GM18909 (cell line): ENCODE results near the gene IDI2.
"Not testable (repeated sequence)": the region's sequence is repeated elsewhere in the genome, so short reads cannot be mapped to it uniquely, and the experiment has no call there.

ENCODE experiments used
- ATAC-seq: cut with Tn5 transposase; IDR thresholded peaks from one replicate; pipeline ENCODE4 v1.9.1; 2021; ENCODE audit warnings: mild to moderate bottlenecking; ENCODE audit not compliant: unreplicated experiment, poor library complexity

IDI2 gene

DNA sequence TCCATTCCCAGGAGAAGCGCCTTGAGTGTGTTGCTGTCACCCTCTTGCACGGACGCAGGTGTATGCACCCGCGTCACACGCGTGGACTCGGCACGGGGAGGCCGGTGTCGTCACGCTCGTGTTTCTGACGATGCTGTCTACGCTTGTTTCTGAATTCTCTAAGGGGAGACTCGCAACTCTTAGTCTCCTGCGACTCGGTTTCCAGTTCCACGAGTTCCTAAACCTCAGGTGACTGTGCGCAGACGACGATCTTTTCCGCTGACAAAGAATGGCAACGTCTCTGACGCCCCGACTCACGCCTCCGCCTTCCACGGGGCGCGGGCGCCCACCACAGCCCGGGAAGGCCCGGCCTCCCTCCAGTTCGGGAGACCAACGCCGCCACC, 22.7 kb upstream of the IDI2 start:
- ATAC-seq, result no peak

DNA sequence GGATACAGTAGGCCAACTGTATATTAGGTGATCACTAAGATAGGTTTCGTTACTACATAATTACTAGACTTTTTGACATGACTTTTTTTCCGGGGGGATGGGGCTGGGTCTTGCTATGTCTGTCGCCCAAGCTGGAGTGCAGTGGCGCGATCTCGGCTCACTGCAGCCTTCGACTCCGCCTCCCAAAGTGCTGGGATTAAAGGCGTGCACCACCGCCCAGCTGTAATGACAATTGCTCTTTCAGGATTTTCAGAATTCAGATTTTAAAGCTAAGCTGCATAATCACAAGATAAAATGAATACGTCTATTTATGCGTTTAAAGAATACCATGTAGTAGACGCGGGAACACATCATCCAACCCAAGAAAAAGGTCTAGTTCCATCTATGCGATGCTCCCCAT, 22.3 kb upstream of the IDI2 start:
- no peak for ATAC-seq

DNA sequence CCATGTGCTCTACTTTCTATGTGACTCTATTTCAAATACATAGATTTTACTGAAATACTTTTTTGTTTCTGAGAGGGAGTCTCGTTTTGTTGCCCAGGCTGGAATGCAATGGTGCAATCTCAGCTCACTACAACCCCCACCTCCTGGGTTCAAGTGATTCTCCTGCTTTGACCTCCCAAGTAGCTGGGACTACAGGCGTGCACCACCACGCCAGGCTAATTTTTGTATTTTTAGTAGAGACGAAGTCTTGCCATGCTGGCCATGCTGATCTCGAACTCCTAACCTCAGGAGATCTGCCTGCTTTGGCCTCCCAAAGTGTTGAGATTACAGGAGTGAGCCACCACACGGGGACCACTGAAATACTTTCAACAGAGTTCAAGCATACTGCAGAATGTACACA, 19.8 kb upstream of the IDI2 start:
- ATAC-seq, result no peak

DNA sequence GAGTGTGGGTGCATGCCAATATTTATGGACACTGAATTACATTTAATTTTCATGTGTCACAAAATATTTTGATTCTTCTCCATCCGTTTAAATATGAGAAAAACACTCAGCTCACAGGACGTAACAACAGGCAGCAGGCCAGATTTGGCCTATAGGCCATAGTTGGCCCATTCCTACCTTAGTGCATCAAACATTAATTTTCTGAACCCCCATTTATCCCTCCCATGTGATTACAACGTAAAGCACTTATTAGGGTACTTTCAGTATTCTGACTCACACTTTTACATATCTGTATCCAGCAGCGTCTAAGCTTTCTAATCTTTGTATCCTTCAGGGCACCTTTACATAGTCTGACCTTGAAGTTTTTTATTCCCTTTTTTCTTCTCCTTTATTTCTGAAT, 19.3 kb upstream of the IDI2 start:
- no peak for ATAC-seq

DNA sequence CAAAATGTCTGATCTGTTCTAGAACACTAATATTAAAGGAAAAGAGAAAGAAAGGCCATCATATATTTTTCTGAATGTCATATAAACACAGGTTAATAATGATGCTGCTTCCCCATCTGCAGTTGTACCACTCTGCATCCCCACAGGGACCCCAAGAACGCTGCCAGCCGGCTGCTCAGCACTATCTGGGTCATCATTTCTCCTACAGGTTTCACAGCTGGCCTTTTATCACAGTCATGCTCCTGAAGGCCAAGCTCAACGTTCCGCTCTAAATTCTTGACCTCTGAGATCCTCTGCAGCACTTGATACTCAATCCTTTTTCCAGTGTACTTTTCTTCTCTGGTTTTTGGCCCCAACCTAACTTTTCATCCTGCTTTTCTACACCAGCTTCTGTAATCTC, 18.5 kb upstream of the IDI2 start:
- no peak for ATAC-seq

DNA sequence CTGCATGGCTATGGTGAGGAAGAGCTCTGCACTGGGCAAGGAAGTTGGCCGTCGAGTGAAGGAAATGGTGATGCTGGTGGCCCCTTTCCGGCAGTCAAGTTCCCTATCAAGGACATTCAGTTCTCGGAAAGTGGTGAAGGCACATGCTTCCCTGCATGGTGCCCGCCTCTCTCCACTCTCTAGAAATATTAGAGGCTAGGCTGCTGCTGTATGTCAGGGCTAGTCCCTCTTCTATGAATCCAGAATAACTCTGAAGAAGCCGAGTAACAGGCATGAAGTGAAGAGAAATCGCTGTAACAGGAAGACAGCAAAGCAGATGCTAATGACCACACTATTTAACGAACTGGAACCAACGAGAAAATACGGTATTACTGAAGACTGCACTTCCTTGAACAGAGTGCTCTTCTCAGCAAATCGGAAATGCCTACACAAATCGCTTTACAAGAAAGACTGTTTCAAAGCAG, 17.9 kb upstream of the IDI2 start:
- ATAC-seq, result peak; percentile 63

DNA sequence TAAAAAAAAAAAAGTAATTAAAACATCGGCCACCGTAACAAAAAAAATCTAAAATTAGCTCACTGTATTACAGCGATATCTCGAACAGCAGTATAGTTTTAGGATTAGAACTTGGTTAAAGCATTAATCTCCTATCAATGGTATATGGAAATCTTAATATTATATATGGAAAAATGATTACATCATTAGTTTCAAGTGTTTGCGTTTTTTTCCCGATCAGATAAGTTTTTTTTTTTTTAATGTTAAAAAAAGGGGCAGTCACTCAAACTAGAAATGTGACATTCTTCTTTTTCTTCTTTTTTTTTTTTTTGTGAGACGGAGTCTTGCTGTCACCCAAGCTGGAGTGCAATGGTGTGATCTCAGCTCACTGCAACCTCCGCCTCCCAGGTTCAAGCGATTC, 15.9 kb upstream of the IDI2 start:
- no peak for ATAC-seq

DNA sequence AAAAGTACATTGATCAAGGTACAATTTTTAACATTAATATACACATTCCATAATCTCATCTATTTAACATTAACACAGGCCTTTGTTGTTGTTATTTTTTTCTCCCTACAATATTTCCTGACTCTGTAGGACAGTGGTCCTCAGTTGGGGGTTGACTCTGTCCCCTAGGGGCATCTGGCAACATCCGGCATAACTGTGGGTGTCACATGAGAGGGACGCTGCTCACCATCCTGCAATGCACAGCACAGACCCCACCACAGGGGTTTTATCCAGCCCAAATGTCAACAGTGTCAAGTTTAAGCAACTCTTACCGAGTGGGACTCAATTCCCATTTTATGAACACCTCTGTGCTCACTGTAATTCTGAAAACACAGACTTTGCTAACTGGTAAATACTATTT, 14.5 kb upstream of the IDI2 start:
- ATAC-seq, result no peak

DNA sequence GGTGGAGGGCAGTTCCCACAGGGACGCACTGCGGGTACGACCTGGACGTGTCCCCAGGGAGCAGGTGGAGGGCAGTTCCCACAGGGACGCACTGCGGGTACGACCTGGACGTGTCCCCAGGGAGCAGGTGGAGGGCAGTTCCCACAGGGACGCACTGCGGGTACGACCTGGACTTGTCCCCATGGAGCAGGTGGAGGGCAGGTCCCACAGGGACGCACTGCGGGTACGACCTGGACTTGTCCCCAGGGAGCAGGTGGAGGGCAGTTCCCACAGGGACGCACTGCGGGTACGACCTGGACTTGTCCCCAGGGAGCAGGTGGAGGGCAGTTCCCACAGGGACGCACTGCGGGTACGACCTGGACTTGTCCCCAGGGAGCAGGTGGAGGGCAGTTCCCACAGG, 13.1 kb upstream of the IDI2 start:
- not testable (repeated sequence) for ATAC-seq

DNA sequence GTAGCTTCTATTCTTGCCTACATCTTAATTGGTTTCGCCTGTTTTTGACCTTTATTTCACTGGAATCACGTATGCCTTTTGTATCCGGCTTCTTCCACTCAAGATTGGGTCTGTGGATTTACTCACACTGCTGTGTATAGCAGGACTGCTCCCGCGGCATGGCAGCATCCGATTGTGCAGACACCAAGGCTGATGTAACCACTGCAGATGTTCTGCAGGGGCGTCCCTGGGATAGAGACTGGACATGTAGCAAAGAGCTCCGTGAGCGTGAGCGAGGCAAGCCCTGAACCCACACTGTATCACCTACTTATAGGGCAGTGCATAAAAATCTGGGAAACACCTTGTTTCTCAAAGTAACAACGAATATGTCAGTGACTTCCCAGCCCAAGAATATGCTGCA, 11.4 kb upstream of the IDI2 start:
- ATAC-seq, result no peak

DNA sequence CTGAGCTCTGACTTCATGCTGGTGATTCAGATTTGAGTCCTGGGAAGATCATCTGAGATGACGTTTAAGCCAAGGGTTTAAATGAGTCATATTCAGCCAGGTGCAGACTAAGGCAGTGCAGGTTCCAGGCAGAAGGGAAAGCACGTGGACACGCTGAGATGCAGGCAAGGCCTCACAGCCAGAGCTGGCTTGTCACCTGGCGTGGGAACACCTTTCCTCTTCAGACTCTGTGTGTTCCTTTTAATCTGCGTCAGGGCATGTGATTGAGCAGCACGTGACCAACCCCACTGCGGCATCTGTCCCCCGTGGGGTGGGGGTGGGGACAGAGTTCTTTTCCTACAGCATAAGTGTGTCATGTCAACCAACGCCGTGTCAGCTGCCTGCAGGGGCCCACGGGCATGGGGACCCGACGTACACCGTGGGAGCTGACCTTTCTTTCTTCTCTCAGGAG, 10.7 kb upstream of the IDI2 start:
- peak; percentile 63 for ATAC-seq

DNA sequence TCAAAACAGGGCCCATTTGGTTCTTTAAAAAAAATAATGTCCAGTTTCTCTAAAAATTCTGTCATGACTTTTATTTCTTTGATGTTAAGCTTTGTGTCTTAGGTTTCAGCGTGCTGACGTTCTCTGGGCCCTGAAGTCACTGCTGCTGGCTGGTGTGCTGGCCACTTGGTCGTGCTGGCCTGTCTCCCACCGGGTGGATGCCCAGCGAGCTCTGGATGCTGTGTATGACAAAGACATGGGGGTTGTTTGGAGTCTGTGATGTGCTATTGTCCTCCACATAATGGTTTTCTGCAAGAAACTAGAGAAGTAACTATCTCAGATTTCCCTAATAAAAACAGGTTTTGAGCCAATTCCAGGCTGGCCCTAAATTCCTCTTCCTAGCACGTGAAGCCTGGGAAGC, 9.5 kb upstream of the IDI2 start:
- ATAC-seq, result no peak

DNA sequence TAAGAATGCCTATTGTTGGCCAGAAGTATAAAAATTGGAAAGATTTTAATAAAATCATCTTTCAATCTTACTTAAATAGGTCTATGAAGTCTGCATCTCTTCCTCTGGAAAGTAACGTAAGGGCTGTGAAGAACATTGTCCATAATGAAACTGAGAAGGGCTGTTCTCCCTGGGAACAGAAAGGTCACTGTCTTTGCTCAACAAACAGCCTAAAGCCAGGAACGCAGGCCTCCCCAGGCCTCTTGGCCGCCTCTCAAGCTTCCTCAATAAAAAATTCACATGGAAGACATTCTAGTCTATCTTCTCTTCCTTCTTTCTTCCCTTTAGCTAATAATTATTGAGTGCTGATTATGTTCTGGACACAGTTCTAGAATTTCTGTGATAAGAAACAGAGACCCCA, 9.1 kb upstream of the IDI2 start:
- no peak for ATAC-seq

DNA sequence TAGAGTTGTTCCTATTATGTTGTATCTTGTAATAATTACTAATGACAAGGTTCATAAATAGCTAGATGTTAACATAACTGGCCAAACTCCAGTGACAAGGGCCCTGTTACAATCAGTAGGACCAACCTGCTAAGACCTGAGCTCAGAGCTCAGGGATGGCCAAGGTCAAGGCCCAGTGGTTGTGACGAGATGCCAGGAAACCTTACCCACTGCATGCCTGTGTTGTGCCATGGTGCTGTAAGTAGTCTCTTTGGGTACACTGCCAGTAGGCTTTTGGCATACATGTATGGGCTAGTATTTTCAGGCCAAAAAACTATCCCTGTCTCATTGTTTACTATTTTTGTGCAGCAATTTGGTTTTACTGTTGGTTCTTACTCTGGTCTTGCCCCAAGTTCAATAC, 7.9 kb upstream of the IDI2 start:
- no peak for ATAC-seq

DNA sequence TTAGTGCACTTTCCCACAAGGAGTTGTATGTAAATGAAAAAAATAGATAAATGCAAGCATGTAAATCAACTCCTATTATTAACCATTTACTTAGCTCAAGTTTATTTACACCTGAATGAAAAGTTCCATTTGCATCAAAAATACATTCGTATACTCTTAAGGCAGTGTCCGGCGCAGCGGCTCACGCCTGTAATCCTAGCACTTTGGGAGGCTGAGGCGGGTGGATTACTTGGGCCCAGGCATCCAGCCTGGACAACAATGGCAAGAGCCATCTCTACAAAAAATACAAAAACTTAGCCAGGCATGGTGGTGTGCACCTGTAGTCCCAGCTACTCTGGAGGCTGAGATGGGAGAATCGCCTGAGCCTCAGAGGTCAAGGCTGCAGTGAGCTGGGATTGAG, 4.2 kb upstream of the IDI2 start:
- ATAC-seq, result no peak

DNA sequence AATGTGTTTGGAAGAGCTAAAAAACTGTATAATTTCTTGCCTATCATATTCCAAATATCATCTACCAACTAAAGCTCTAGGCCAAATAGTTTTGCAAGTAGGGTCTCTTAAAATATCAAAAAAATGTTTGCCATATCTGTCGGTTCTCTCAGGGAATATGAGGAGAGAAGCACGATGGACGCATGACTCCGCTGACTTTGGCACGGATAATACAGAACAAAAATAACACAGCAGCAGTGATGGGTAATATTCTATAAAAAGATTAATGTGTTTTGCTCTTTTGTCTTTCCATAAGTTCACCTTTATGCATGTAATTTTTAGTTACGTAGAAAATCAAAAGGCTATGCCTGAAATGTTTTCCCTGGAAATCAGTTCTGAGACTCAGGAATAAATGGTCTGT, 919 bp upstream of the IDI2 start:
- ATAC-seq, result no peak

DNA sequence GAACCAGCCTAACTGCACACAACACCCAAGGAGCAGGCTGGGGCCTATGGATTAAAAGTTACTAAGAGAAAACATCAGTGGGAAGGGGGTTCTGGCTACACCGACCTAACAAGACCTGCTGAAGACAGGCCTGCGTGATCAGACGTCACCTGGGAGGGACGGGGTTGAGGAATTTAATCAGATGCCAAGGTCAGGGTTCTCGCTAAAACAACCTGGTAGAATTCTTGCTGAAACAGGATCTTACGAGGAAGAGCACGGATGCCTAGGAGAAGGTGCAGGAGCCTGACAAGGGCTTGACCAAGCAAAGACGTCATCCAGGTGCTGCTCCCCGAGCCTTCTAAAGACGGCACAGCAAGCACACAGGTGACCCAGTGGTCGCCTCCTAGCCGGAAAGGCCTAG, 1.6 kb downstream of the IDI2 start:
- ATAC-seq, result no peak

DNA sequence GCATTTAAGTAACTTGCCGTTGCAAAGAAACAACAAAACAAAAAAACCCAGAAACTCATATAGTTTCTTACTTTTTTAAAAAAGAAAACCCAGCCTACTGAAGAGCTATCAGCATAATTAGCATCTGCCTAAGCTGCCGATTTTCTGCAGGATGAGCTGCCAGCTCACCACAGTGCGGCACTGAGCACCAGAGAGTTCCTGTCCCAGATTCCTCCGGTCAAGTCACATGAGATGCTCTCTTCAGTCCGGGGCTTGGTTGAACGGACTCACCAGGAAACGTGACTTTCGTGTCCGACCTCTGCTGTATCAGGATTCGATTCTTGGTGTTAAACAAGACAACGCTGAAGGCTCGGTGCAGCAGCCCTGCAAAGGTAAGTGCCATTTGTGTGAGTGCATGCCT, 3.2 kb downstream of the IDI2 start:
- no peak for ATAC-seq

DNA sequence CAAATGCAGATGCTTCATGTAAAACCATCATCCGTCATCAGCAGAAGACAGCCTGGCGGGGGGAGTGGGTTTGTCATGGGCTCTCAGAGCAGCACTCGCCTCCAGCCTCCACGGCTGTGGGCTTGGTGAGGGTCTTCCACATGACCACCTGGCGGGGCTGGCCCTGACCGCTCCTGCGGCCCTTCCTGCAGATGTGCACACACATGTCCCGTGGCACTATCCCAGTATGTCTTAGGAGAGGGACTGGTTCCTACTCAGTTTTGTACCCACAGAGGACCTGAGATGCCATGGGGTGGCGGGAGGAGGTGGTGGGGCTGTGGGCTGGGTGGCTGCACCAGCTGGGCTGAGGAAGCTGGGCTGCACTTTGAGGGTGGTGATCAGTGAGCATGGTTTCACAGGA, 4.7 kb downstream of the IDI2 start:
- ATAC-seq, result no peak

DNA sequence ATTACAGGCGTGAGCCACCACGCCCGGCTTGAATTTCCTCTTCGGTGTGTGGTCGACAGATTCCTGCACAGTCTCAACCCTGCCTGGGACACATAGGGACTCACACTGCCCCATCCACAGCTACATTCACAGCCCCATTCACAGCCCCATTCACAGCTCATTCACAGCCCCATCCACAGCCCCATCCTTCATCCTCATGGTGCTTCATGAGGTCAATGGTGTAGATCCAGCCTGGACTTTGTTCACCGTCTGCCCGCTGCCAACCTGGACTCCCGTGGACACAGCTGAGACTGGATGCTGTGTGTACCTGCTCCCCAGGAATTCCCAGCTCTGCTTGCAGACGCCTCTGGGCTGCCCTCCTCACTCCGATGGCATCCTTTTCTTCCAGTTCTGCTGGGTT, 5.2 kb downstream of the IDI2 start:
- ATAC-seq, result no peak

DNA sequence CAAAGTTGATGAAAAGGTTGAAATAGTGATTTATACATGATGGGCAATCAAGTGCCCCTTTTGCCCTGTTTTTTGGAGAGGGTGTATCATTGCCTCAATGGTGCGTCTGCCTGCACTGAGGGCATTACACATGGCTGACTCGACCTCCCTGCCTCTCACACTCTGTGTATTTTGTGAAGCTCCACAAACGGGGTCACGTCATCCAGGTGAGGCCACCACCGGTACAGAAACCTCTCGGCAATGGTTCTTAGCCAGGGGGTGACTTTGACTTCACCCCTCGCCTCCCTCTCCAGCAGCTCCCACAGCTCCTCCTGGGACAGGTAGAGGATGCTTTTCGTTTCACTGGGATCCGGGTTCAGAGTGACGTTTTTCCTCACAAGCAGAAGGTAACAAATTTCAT, 6.3 kb downstream of the IDI2 start:
- ATAC-seq, result no peak

DNA sequence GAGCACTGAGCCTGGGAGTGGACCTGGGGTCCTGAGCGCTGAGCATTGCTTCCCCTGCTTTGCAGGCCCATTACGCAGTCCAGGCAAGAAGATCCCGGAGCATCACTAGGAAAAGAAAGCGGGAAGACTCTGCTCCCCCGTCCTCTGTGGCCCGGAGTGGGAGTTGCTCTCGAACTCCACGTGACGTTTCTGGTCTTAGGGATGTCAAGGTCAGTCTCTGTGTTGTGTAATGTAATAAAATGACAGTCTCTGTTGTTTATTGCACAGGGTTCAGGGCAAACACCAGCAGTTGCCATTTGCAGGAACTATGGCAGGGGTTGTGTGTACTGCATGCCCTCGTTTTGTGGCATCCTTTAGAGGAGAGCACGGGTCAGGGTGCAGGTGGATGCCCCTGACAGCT, 10.0 kb downstream of the IDI2 start:
- no peak for ATAC-seq

DNA sequence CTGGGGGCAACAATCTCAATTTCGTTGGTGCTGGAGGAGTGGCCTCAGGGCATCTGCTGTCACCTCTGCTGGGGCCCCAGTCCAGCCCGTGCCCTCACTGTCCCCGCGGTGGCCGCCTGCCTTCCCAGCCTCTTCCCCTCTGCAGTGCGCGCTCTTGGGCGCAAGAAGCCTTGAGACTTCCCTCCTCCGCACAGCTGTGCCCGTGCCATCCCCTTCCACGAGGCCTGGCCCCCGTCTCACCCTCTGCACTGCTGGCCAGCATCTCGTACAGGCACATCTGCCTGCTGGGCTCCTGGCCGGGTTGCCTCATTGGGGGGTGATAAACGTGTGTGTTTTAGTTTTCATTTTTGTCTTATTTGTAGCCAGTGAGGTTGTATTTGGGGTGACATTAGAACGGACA, 14.0 kb downstream of the IDI2 start:
- ATAC-seq, result no peak
